Natural killer cell (primary cell): Measurements from ENCODE around the gene C10orf71. TPM values are rescaled to one million over a fixed set of nuclear protein-coding genes. Genes with fewer than 3 reads are reported as not detected.

ENCODE experiments used
- ATAC-seq, 3 donors: fragments of 150-1000 bp in 2 of 3; fragments of 200-7000 bp in 1 of 3; cut with Tn5 transposase; 1 replicate in 1 of 3; 2 replicates in 2 of 3; pipeline ENCODE4 v1.10.0; 2021; ENCODE audit warnings: mild to moderate bottlenecking in 2 of 3, moderate library complexity in 2 of 3
- DNase-seq, 2 donors: peaks; one replicate each; pipeline versions ENCODE4 v3.0.0 to v3.0.0-alpha.2; 2013 to 2021; ENCODE audit warnings: mixed read lengths in 1 of 2
- H3K27ac ChIP-seq: one replicate; pipeline ENCODE4 v1.5.1; 2013; ENCODE audit warnings: mild to moderate bottlenecking, low read length
- H3K27me3 ChIP-seq: one replicate; pipeline ENCODE4 v1.6.1; 2013; ENCODE audit warnings: low read length; ENCODE audit not compliant: control insufficient read depth, insufficient read depth
- H3K36me3 ChIP-seq: one replicate; pipeline ENCODE4 v1.6.1; 2013; ENCODE audit warnings: low read length; ENCODE audit not compliant: control insufficient read depth, insufficient read depth
- H3K4me1 ChIP-seq: one replicate; pipeline ENCODE4 v1.6.1; 2013; ENCODE audit warnings: low read length; ENCODE audit not compliant: control insufficient read depth, insufficient read depth
- H3K4me3 ChIP-seq: one replicate; pipeline ENCODE4 v1.5.1; 2013; ENCODE audit warnings: low read length
- H3K9me3 ChIP-seq: one replicate; pipeline ENCODE4 v1.6.1; 2013; ENCODE audit warnings: low read length; ENCODE audit not compliant: control insufficient read depth, insufficient read depth
- H3K27ac Mint-ChIP-seq, 2 donors: one replicate each; pipeline ENCODE4 v1.8.0; 2022; ENCODE audit warnings: mild to moderate bottlenecking in 2 of 2, mixed read lengths in 2 of 2, moderate library complexity in 1 of 2
- H3K27me3 Mint-ChIP-seq, 2 donors: one replicate each; pipeline ENCODE4 v1.8.0; 2022; ENCODE audit warnings: low read depth in 2 of 2, mixed read lengths in 2 of 2
- H3K36me3 Mint-ChIP-seq: one replicate; pipeline ENCODE4 v1.8.0; 2022; ENCODE audit warnings: mixed read lengths
- H3K4me1 Mint-ChIP-seq, 2 donors: one replicate each; pipeline ENCODE4 v1.8.0; 2022; ENCODE audit warnings: mixed read lengths in 2 of 2
- H3K4me3 Mint-ChIP-seq: one replicate; pipeline ENCODE4 v1.8.0; 2022; ENCODE audit warnings: mild to moderate bottlenecking, moderate library complexity, mixed read lengths
- H3K9me3 Mint-ChIP-seq, 2 donors: one replicate each; pipeline ENCODE4 v1.8.0; 2022; ENCODE audit warnings: mixed read lengths in 2 of 2
- CTCF ChIP-seq: fragments of 200-600 bp; IDR thresholded peaks from one replicate; pipeline ENCODE4 v1.8.0; 2022; ENCODE audit warnings: antibody characterized with exemption
- WGBS: methylation state at CpG from one replicate; pipeline ENCODE4 v1.1.7; 2013; ENCODE audit warnings: missing lambda C conversion rate; ENCODE audit not compliant: insufficient coverage; 5-methylcytosine and 5-hydroxymethylcytosine counted together
- intact Hi-C: fragments of 100-400 bp; cut with micrococcal nuclease; formaldehyde crosslinking; loops from one replicate; pipeline ENCODE4 v1.14.2; 2022
- total RNA-seq, 4 donors: library from RNA; stranded (reverse); fragments of 120-200 nt in 1 of 4; gene quantifications; one replicate each; pipeline versions ENCODE4 v1.2.3 to v1.2.4, GENCODE V29; 2013 to 2022

Gene C10orf71
- total RNA-seq, 3 donors from 2014 or later (not counting 1 experiment from before 2014, with no cell fraction given), result not detected

DNA sequence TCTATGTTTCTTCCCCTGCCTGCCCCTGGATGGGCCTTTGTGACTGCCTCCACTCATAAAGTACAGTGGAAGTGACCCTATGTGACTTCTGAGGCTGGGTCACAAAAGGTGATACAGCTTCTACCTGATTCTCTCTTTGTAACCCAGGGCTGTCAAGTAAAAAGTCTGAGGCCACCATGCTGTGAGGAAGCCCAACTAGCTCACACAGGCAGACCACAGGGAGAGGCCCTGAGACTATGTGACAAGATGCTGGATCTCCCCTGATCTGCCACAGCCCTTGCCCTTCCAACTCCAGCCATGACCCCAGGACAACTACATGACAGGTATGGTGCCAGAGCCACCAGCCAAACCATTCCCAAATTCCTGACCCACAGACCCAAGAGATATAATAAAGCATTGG is 51.2 kb downstream of the C10orf71 start:
- ATAC-seq (no peak), DNase-seq (no peak)
- no peak overlapping the region for H3K4me3 ChIP-seq
- peaks cover 11% of the 10 kb centered on the region for H3K9me3 ChIP-seq
- TF ChIP-seq CTCF, result no peak
- H3K27me3 ChIP-seq, result no peaks in the 10 kb centered on the region
- no peak overlapping the region for H3K27ac Mint-ChIP-seq
- H3K4me1 ChIP-seq, result no peaks in the 10 kb centered on the region
- H3K27me3 Mint-ChIP-seq, result peaks cover 0 to 9% of the 10 kb centered on the region in 2 donors
- no peak overlapping the region for H3K4me3 Mint-ChIP-seq
- no peaks in the 10 kb centered on the region for H3K36me3 Mint-ChIP-seq
- no peaks in the 10 kb centered on the region for H3K36me3 ChIP-seq
- H3K27ac ChIP-seq, result no peak overlapping the region
- intact Hi-C loops, result no loop called here
- peaks cover 0 to 3% of the 10 kb centered on the region in 2 donors for H3K9me3 Mint-ChIP-seq
- H3K4me1 Mint-ChIP-seq, result no peaks in the 10 kb centered on the region

DNA sequence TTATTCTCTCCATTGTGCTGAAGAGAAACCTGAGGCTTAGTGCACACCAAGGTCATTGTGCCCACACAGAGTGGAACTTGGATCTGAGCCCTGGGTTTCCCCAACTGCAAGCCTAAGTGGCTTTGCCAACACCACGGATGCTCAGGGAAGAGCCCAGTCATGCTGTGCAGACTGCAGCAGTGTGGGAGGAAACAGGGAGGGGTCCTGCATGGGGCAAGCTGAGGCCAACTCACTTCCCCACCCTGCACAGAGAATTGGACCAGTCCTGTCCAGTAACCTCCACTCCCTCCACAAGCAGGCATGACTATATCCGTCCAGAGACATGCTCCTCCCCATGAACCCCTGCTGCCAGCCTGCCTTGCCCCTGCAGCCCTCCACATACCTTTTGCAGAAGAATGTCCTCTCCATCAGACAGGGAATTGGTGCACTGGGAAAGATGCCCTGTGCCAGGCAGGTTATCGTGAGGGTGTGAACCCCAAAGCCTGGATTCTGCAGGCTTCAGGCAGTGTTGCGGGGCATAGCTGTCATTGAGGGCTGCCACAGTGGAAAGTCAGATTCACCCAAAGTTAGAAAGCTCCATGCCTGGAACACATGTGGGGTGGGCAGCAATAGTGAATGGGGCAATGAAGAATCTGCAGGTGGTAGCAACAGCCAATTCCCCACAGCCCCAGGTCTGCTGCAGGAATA is 52.0 kb downstream of the C10orf71 start:
- H3K27ac ChIP-seq, result no peak overlapping the region
- ATAC-seq (no peak), DNase-seq (no peak)
- peaks cover 11% of the 10 kb centered on the region for H3K9me3 ChIP-seq
- no peaks in the 10 kb centered on the region for H3K27me3 ChIP-seq
- no peaks in the 10 kb centered on the region for H3K36me3 ChIP-seq
- H3K36me3 Mint-ChIP-seq, result no peaks in the 10 kb centered on the region
- H3K4me1 ChIP-seq, result no peaks in the 10 kb centered on the region
- no peak for TF ChIP-seq CTCF
- no peak overlapping the region for H3K4me3 ChIP-seq
- intact Hi-C loops, result no loop called here
- H3K9me3 Mint-ChIP-seq, result peaks cover 0 to 3% of the 10 kb centered on the region in 2 donors
- no peak overlapping the region for H3K27ac Mint-ChIP-seq
- no peak overlapping the region for H3K4me3 Mint-ChIP-seq
- H3K4me1 Mint-ChIP-seq, result no peaks in the 10 kb centered on the region
- H3K27me3 Mint-ChIP-seq, result peaks cover 0 to under 1% of the 10 kb centered on the region in 2 donors
- WGBS, result 81% methylated on average over 4 of the region's 4 CpGs

DNA sequence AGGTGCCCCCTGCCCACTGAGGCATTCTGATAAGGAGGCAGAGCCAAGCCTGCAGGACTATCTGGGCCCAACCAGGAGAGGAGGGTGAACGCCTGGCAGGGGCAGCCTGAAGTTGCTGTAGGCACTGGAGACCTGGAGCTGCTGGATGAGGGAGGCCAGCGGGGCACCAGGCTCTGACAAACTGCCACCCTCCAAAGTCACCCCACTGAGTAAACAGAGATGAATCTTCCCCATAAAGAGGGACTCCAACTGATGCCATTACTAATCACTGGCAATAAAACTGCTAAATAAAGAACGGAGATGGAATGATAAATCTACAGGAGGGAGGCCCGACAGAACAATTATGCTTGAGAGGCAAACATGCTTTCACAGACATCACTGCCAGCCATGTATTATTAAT is 52.7 kb downstream of the C10orf71 start:
- Mint-ChIP-seq H3K27me3 (no peaks in the 10 kb centered on the region), H3K27ac (no peak overlapping the region)

More for the DNA sequence above, 52.7 kb downstream of the C10orf71 start:
- Histone ChIP-seq H3K4me1 (no peaks in the 10 kb centered on the region), H3K9me3 (peaks cover 11% of the 10 kb centered on the region), H3K27ac (no peak overlapping the region), H3K36me3 (no peaks in the 10 kb centered on the region), H3K27me3 (no peaks in the 10 kb centered on the region), H3K4me3 (no peak overlapping the region)
- H3K4me3 Mint-ChIP-seq, result no peak overlapping the region
- WGBS, result 86% methylated on average over 4 of the region's 4 CpGs
- H3K9me3 Mint-ChIP-seq, result peaks cover 0 to 3% of the 10 kb centered on the region in 2 donors
- ATAC-seq (no peak), DNase-seq (no peak)
- no peaks in the 10 kb centered on the region for H3K36me3 Mint-ChIP-seq
- no peak for TF ChIP-seq CTCF
- intact Hi-C loops, result no loop called here
- no peaks in the 10 kb centered on the region for H3K4me1 Mint-ChIP-seq
